Measurements from ENCODE around the gene HEXIM2. TPM values are rescaled to one million over a fixed set of nuclear protein-coding genes. Genes with fewer than 3 reads are reported as not detected.

HEXIM2 gene
- total RNA-seq, 1 donor = 10.9 TPM

DNA sequence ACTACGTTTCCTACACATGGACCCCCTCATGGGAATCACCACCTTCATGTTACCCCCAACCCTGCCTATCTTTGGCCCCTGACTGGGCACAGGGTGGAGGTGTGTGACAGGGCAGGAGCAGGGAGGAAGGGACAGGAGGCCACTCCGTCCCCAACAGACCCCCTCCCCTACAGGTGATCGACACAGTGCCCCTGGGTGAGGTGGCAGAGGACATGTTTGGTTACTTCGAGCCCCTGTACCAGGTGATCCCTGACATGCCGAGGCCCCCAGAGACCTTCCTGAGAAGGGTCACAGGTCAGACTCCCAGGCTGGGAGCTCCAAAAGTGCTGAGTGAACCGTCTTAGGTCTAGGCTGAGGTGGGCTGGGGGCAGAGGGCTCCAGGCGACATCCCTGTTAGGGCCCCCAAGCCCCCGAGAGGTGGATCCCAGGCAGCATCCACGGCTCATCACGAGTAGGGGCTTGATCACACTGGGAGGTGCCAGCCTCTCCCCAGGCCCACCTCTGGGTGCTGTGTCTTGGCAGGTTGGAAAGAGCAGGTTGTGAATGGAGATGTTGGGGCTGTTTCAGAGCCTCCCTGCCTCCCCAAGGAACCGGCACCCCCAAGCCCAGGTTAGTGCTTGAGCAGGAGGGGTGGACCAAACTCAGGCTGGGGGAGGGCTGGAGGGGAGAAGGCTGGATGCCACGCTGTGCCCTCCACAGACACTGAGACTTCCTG, 24.7 kb upstream of the HEXIM2 start:
- no peak overlapping the region for H2AFZ ChIP-seq (ENCODE audit: low read length)
- peak overlapping the region; percentile 95 for H3K4me2 ChIP-seq (ENCODE audit: insufficient read depth, low read length)

DNA sequence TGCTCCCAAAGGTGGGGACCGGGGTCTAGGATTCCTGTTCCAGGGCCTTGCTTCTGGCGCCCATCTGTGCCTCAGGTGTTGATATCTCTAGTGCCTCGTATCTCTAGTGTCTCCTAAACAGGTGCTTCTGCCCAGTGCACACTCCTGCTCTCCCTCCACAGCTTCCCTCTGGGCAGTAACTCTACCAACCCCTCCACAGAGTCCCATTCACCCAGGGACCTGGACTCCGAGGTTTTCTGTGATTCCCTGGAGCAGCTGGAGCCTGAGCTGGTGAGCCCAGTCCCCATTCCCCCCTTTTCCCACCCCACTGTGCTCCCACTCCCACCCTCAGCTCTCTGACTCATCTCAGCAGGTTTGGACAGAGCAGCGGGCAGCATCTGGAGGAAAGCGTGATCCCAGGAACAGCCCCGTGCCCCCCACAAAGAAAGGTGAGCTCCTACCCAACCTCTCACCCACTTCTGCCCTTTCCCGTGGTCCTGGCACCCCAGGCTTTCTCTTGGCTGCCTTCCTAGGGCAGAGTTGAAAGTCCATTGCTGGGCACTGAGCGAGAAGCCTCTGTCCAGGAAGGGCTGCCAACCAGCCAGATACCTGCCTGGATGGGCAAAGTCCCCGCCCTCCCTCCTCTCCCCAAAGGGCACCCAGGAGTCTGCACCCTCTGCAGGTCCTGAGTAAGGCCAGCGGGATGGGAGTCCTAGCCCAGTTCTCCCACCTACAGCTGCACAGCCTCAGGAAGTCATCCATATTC, 23.9 kb upstream of the HEXIM2 start:
- DNase-seq (ENCODE audit: insufficient read length, low spot score, missing footprints) = peak; percentile 58
- TF ChIP-seq, protein P1, sequence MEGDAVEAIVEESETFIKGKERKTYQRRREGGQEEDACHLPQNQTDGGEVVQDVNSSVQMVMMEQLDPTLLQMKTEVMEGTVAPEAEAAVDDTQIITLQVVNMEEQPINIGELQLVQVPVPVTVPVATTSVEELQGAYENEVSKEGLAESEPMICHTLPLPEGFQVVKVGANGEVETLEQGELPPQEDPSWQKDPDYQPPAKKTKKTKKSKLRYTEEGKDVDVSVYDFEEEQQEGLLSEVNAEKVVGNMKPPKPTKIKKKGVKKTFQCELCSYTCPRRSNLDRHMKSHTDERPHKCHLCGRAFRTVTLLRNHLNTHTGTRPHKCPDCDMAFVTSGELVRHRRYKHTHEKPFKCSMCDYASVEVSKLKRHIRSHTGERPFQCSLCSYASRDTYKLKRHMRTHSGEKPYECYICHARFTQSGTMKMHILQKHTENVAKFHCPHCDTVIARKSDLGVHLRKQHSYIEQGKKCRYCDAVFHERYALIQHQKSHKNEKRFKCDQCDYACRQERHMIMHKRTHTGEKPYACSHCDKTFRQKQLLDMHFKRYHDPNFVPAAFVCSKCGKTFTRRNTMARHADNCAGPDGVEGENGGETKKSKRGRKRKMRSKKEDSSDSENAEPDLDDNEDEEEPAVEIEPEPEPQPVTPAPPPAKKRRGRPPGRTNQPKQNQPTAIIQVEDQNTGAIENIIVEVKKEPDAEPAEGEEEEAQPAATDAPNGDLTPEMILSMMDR (IDR thresholded peaks at IDR 0.05; ENCODE audit: extremely low read depth, low read depth, low read length) = no peak

More for the DNA sequence above, 24.7 kb upstream of the HEXIM2 start:
- no peaks in the 10 kb centered on the region for H3K9me3 ChIP-seq (ENCODE audit: low read depth, low read length)
- peaks cover 3% of the 10 kb centered on the region for H3K79me2 ChIP-seq (ENCODE audit: insufficient read depth, low read length)
- H3K27me3 ChIP-seq (ENCODE audit: insufficient read depth, low read length) = no peaks in the 10 kb centered on the region
- peak; percentile 26 for DNase-seq (ENCODE audit: insufficient read length, low spot score, missing footprints)
- peaks cover 16% of the 10 kb centered on the region for H3K4me1 ChIP-seq (ENCODE audit: insufficient read depth, low read length)
- H3K4me3 ChIP-seq (ENCODE audit: insufficient read depth, low read length) = no peak overlapping the region
- no peak overlapping the region for H3K27ac ChIP-seq (ENCODE audit: low read depth, low read length)
- no peaks in the 10 kb centered on the region for H3K36me3 ChIP-seq (ENCODE audit: insufficient read depth, low read length)
- H4K20me1 ChIP-seq (ENCODE audit: insufficient read depth, low read length) = no peaks in the 10 kb centered on the region
- TF ChIP-seq, protein P1 (IDR thresholded peaks at IDR 0.05; ENCODE audit: extremely low read depth, low read depth, low read length) = no peak

GRCh38 chr17:45138911-45139532, 22.7 kb upstream of the HEXIM2 start:
- DNase-seq (ENCODE audit: insufficient read length, low spot score, missing footprints) = peak; percentile 65
- Histone ChIP-seq H3K79me2 (ENCODE audit: insufficient read depth, low read length) (peaks cover 3% of the 10 kb centered on the region), H2AFZ (ENCODE audit: low read length) (no peak overlapping the region), H3K27ac (ENCODE audit: low read depth, low read length) (no peak overlapping the region), H3K36me3 (ENCODE audit: insufficient read depth, low read length) (no peaks in the 10 kb centered on the region), H3K4me3 (ENCODE audit: insufficient read depth, low read length) (no peak overlapping the region), H3K4me1 (ENCODE audit: insufficient read depth, low read length) (peaks cover 13% of the 10 kb centered on the region), H3K9me3 (ENCODE audit: low read depth, low read length) (no peaks in the 10 kb centered on the region), H4K20me1 (ENCODE audit: insufficient read depth, low read length) (no peaks in the 10 kb centered on the region), H3K4me2 (ENCODE audit: insufficient read depth, low read length) (no peak overlapping the region), H3K27me3 (ENCODE audit: insufficient read depth, low read length) (no peaks in the 10 kb centered on the region)
- TF ChIP-seq, protein P1 (IDR thresholded peaks at IDR 0.05; ENCODE audit: extremely low read depth, low read depth, low read length) = no peak

More for the DNA sequence above, 23.9 kb upstream of the HEXIM2 start:
- H3K4me3 ChIP-seq (ENCODE audit: insufficient read depth, low read length) = no peak overlapping the region
- no peaks in the 10 kb centered on the region for H4K20me1 ChIP-seq (ENCODE audit: insufficient read depth, low read length)
- H3K4me2 ChIP-seq (ENCODE audit: insufficient read depth, low read length) = no peak overlapping the region
- no peaks in the 10 kb centered on the region for H3K9me3 ChIP-seq (ENCODE audit: low read depth, low read length)
- peaks cover 16% of the 10 kb centered on the region for H3K4me1 ChIP-seq (ENCODE audit: insufficient read depth, low read length)
- H3K27ac ChIP-seq (ENCODE audit: low read depth, low read length) = no peak overlapping the region
- H3K79me2 ChIP-seq (ENCODE audit: insufficient read depth, low read length) = peaks cover 3% of the 10 kb centered on the region
- H2AFZ ChIP-seq (ENCODE audit: low read length) = no peak overlapping the region
- H3K27me3 ChIP-seq (ENCODE audit: insufficient read depth, low read length) = no peaks in the 10 kb centered on the region
- H3K36me3 ChIP-seq (ENCODE audit: insufficient read depth, low read length) = no peaks in the 10 kb centered on the region

GRCh38 chr17:45139533-45139920, 22.1 kb upstream of the HEXIM2 start:
- Histone ChIP-seq H2AFZ (ENCODE audit: low read length) (no peak overlapping the region), H3K4me2 (ENCODE audit: insufficient read depth, low read length) (no peak overlapping the region), H3K36me3 (ENCODE audit: insufficient read depth, low read length) (no peaks in the 10 kb centered on the region), H3K4me1 (ENCODE audit: insufficient read depth, low read length) (peaks cover 16% of the 10 kb centered on the region), H4K20me1 (ENCODE audit: insufficient read depth, low read length) (no peaks in the 10 kb centered on the region), H3K27me3 (ENCODE audit: insufficient read depth, low read length) (no peaks in the 10 kb centered on the region), H3K27ac (ENCODE audit: low read depth, low read length) (no peak overlapping the region), H3K4me3 (ENCODE audit: insufficient read depth, low read length) (no peak overlapping the region), H3K9me3 (ENCODE audit: low read depth, low read length) (no peaks in the 10 kb centered on the region), H3K79me2 (ENCODE audit: insufficient read depth, low read length) (peaks cover 3% of the 10 kb centered on the region)
- TF ChIP-seq, protein P1 (IDR thresholded peaks at IDR 0.05; ENCODE audit: extremely low read depth, low read depth, low read length) = no peak
- DNase-seq (ENCODE audit: insufficient read length, low spot score, missing footprints) = no peak
